HepG2 (cell line): ENCODE results near the gene IL36B. TPM values are rescaled to one million over a fixed set of nuclear protein-coding genes. Genes with fewer than 3 reads are reported as not detected.

ENCODE experiments used
- ATAC-seq: fragments of 200-7000 bp; cut with Tn5 transposase; 3 replicates; pipeline ENCODE4 v1.9.1; 2020; ENCODE audit warnings: mild to moderate bottlenecking, moderate library complexity
- BruUV-seq: library from RNA; stranded (reverse); fragments of 400-500 nt; replicated peaks from 2 replicates; lab custom pipeline; 2021; lab: Mats Ljungman, UMichigan
- CTCF ChIA-PET: fragments of 300-600 bp; formaldehyde crosslinking; extraction: SDS; loops from one replicate; lab custom pipeline; 2021; ENCODE audit warnings: low total read pairs, inconsistent platforms, low intra/inter-chr PET ratio; lab: Yijun Ruan, JAX
- POLR2A ChIA-PET: fragments of 350-600 bp; sonication (Branson Sonifier 250); formaldehyde crosslinking; loops from one replicate; lab custom pipeline; 2020; ENCODE audit warnings: antibody characterized with exemption, inconsistent platforms; lab: Yijun Ruan, JAX
- DNase-seq: peaks from one replicate; pipeline ENCODE4 v3.0.0-alpha.2; 2015; ENCODE audit warnings: low spot score
- FAIRE-seq: peaks from 3 replicates; lab custom pipeline; 2011; peaks lifted over from hg19 to GRCh38; lab: Jason Lieb, UNC
- H2AFZ ChIP-seq: one replicate; pipeline ENCODE4 v1.6.1; 2011; ENCODE audit warnings: low read length, inconsistent platforms
- H3K27ac ChIP-seq: fragments of 300-600 bp; 3 replicates; pipeline ENCODE4 v1.8.0; 2011; ENCODE audit warnings: mixed run types, mild to moderate bottlenecking, mixed read lengths, low read length, inconsistent platforms; ENCODE audit not compliant: insufficient read depth; ENCODE audit errors: extremely low read length
- H3K27me3 ChIP-seq, 2 experiments: fragments of 200-600 bp in 1 of 2; 2 replicates in 1 of 2; 3 replicates in 1 of 2; pipeline versions ENCODE4 v1.6.0 to v1.8.0; 2011; ENCODE audit warnings: low read length in 2 of 2, mild to moderate bottlenecking in 2 of 2, moderate library complexity in 2 of 2, inconsistent platforms in 1 of 2; ENCODE audit not compliant: insufficient read depth in 2 of 2, control insufficient read depth in 1 of 2
- H3K36me3 ChIP-seq, 2 experiments: fragments of 200-600 bp in 1 of 2; replicated peaks in 1 of 2; 2 replicates in 1 of 2; 3 replicates in 1 of 2; pipeline versions ENCODE4 v1.5.1 to v1.8.0; 2011; ENCODE audit warnings: low read length in 2 of 2, inconsistent platforms in 1 of 2; ENCODE audit not compliant: insufficient read depth in 2 of 2, control insufficient read depth in 1 of 2
- H3K4me1 ChIP-seq: 2 replicates; pipeline ENCODE4 v1.5.1; 2012; ENCODE audit warnings: low read length, inconsistent platforms; ENCODE audit not compliant: insufficient read depth
- H3K4me2 ChIP-seq: 2 replicates; pipeline ENCODE4 v1.6.0; 2011; ENCODE audit warnings: low read depth, low read length, inconsistent platforms
- H3K4me3 ChIP-seq, 3 experiments: fragments of 200-600 bp in 1 of 3; sonication (generic), shearing (Covaris generic) in 1 of 3; replicated peaks in 1 of 3; 2 replicates each; pipeline ENCODE4 v1.5.1; 2011 to 2016; ENCODE audit warnings: low read length in 3 of 3, inconsistent platforms in 2 of 3, low read depth in 2 of 3, mild to moderate bottlenecking in 2 of 3, control low read depth in 1 of 3, mixed read lengths in 1 of 3; ENCODE audit not compliant: insufficient read depth in 1 of 3
- H3K79me2 ChIP-seq: one replicate; pipeline ENCODE4 v1.6.1; 2011; ENCODE audit warnings: low read length, inconsistent platforms; ENCODE audit not compliant: insufficient read depth
- H3K9ac ChIP-seq: 2 replicates; pipeline ENCODE4 v1.6.0; 2011; ENCODE audit warnings: mild to moderate bottlenecking, low read depth, low read length, inconsistent platforms; ENCODE audit not compliant: insufficient read depth
- H3K9me3 ChIP-seq: 2 replicates; pipeline ENCODE4 v1.5.1; 2012; ENCODE audit warnings: mild to moderate bottlenecking, low read length
- H4K20me1 ChIP-seq: 2 replicates; pipeline ENCODE4 v1.6.0; 2011; ENCODE audit warnings: inconsistent platforms, mild to moderate bottlenecking, low read length, moderate library complexity; ENCODE audit not compliant: insufficient read depth
- ATF2 ChIP-seq: sonication (generic); formaldehyde crosslinking; IDR thresholded peaks from 2 replicates; pipeline ENCODE4 v1.4.0; 2020; ENCODE audit warnings: missing genetic modification reagents
- BATF2 ChIP-seq: sonication (generic); formaldehyde crosslinking; IDR thresholded peaks from 2 replicates; pipeline ENCODE4 v1.8.0; 2022; ENCODE audit warnings: mild to moderate bottlenecking, missing genetic modification reagents, moderate library complexity
- BCL6 ChIP-seq: IDR thresholded peaks from 2 replicates; pipeline ENCODE4 v1.6.1; 2016; ENCODE audit warnings: missing genetic modification reagents, missing compliant biosample characterization
- FLYWCH1 ChIP-seq: sonication (generic); formaldehyde crosslinking; IDR thresholded peaks from 2 replicates; pipeline ENCODE4 v1.8.1; 2023; ENCODE audit warnings: mild to moderate bottlenecking, missing genetic modification reagents
- HNF4G ChIP-seq, 2 experiments: sonication (generic) in 1 of 2; formaldehyde crosslinking in 1 of 2; IDR thresholded peaks; 2 replicates each; pipeline versions ENCODE4 v1.4.0 to v1.6.1; 2011 to 2020; ENCODE audit warnings: borderline replicate concordance in 2 of 2, low read depth in 2 of 2, mild to moderate bottlenecking in 2 of 2, low read length in 1 of 2, missing genetic modification reagents in 1 of 2, moderate library complexity in 1 of 2
- HNRNPH1 ChIP-seq: fragments of 200-400 bp; formaldehyde crosslinking; optimal IDR thresholded peaks from 2 replicates; pipeline ENCODE3; 2017; ENCODE audit warnings: mild to moderate bottlenecking, low read depth, low read length
- HNRNPLL ChIP-seq: fragments of 200-400 bp; formaldehyde crosslinking; IDR thresholded peaks from 2 replicates; pipeline ENCODE4 v1.6.1; 2017; ENCODE audit warnings: mild to moderate bottlenecking, low read depth, low read length; ENCODE audit not compliant: poor library complexity, severe bottlenecking
- HOXA9 ChIP-seq: sonication (generic); formaldehyde crosslinking; IDR thresholded peaks from 2 replicates; pipeline ENCODE4 v1.8.1; 2022; ENCODE audit warnings: missing genetic modification reagents, mild to moderate bottlenecking, moderate library complexity, borderline replicate concordance
- RBM39 ChIP-seq: fragments of 200-400 bp; formaldehyde crosslinking; IDR thresholded peaks from one replicate; pipeline ENCODE4 v1.6.1; 2018; ENCODE audit warnings: antibody characterized with exemption, mild to moderate bottlenecking, low read depth, low read length; ENCODE audit not compliant: poor library complexity, severe bottlenecking
- SKI ChIP-seq: fragments of 450-650 bp; IDR thresholded peaks from one replicate; pipeline ENCODE4 v1.6.1; 2018; ENCODE audit warnings: mild to moderate bottlenecking; ENCODE audit not compliant: partially characterized antibody
- SP4 ChIP-seq: sonication (generic); formaldehyde crosslinking; IDR thresholded peaks from 2 replicates; pipeline ENCODE4 v1.8.1; 2023; ENCODE audit warnings: mild to moderate bottlenecking, missing genetic modification reagents
- ZHX1 ChIP-seq: sonication (generic); formaldehyde crosslinking; IDR thresholded peaks from 2 replicates; pipeline ENCODE4 v1.8.1; 2022; ENCODE audit warnings: low read depth, mild to moderate bottlenecking, missing genetic modification reagents
- ZNF160 ChIP-seq: sonication (generic); formaldehyde crosslinking; IDR thresholded peaks from 2 replicates; pipeline ENCODE4 v1.8.0; 2022; ENCODE audit warnings: mild to moderate bottlenecking, inconsistent platforms, missing genetic modification reagents
- ZNF274 ChIP-seq: sonication (generic); formaldehyde crosslinking; IDR thresholded peaks from 2 replicates; pipeline ENCODE4 v1.5.1; 2020; ENCODE audit warnings: mild to moderate bottlenecking, missing genetic modification reagents
- WGBS: methylation state at CpG from one replicate; pipeline ENCODE4 v1.1.6; 2017; ENCODE audit warnings: low lambda C conversion rate; 5-methylcytosine and 5-hydroxymethylcytosine counted together
- in situ Hi-C: cut with HindIII; loops from 2 replicates; pipeline ENCODE4 v1.10.0; 2017; ENCODE audit warnings: low pct_unique_long_range_greater_than_20kb; ENCODE audit not compliant: extremely low pct_ligation_motif_present
- intact Hi-C: fragments of 100-400 bp; cut with micrococcal nuclease; formaldehyde crosslinking; loops from one replicate; pipeline ENCODE4 v1.10.0; 2022; ENCODE audit not compliant: unreplicated experiment
- polyA plus RNA-seq, 8 experiments: library from polyadenylated mRNA; depleted of rRNA in 3 of 8; stranded (reverse) in 7 of 8; unstranded in 1 of 8; fragments of >200 nt; fragmentation: Illumina TruSeq in 4 of 8; extraction: Trizol in 4 of 8; gene quantifications; 2 replicates each; pipeline versions ENCODE4 v1.2.1 to v1.2.3, GENCODE V29; 2011 to 2016; ENCODE audit warnings: low read depth in 4 of 8, missing spikeins in 1 of 8, mixed read lengths in 1 of 8; ENCODE audit not compliant: insufficient read depth in 1 of 8
- total RNA-seq, 5 experiments: library from RNA; depleted of rRNA; stranded (reverse); fragments of >200 nt; fragmentation: Illumina TruSeq; extraction: Trizol; gene quantifications; 2 replicates each; pipeline ENCODE4 v1.2.3, GENCODE V29; 2016; ENCODE audit warnings: low read depth in 1 of 5

The IL36B gene
- total and polyA plus RNA-seq, 2 of the 13 experiments (the other 11 are each of a cell fraction or from before 2014, with no cell fraction given): not detected

- POLR2A ChIA-PET: no interaction called here
- intact Hi-C loops: no loop called here
- no TSS peak for BruUV-seq
- peak; percentile 32 for FAIRE-seq
- CTCF ChIA-PET: no interaction called here
- in situ Hi-C loops: no loop called here
- no peaks in the 10 kb centered on the region for H3K36me3 ChIP-seq
- no peaks in the 10 kb centered on the region for H4K20me1 ChIP-seq
- H3K9ac ChIP-seq: no peak overlapping the region
- H3K4me3 ChIP-seq: no peak overlapping the region
- no peaks in the 10 kb centered on the region for H3K79me2 ChIP-seq
- no peak for ATAC-seq
- H3K9me3 ChIP-seq: no peaks in the 10 kb centered on the region
- no peaks in the 10 kb centered on the region for H3K4me1 ChIP-seq
- no peak for TF ChIP-seq HOXA9 (CRISPR knock-in tag)
- TF ChIP-seq HNRNPLL: no peak
- WGBS: 45% methylated on average over 1 of the region's 1 CpG
- DNase-seq: no peak
- peaks cover 0 to 5% of the 10 kb centered on the region in 2 experiments; a peak in 3 of 5 replicates for H3K27me3 ChIP-seq
- no peak overlapping the region for H3K27ac ChIP-seq
- no peak overlapping the region for H3K4me2 ChIP-seq
- H2AFZ ChIP-seq: no peak overlapping the region
These were observed 41.6 kb downstream of the IL36B start for GRCh38 chr2:113011108-113011507.

- no peaks in the 10 kb centered on the region for H3K79me2 ChIP-seq
- no peaks in the 10 kb centered on the region for H4K20me1 ChIP-seq
- FAIRE-seq: no peak
- intact Hi-C loops (no loop called here), in situ Hi-C loops (no loop called here)
- no TSS peak for BruUV-seq
- H3K9ac ChIP-seq: no peak overlapping the region
- no peak overlapping the region for H3K27ac ChIP-seq
- no peak overlapping the region for H3K4me2 ChIP-seq
- H3K4me3 ChIP-seq: no peak overlapping the region
- ChIA-PET CTCF (no interaction called here), POLR2A (no interaction called here)
- H3K4me1 ChIP-seq: no peaks in the 10 kb centered on the region
- H3K9me3 ChIP-seq: no peaks in the 10 kb centered on the region
- ATAC-seq: no peak
- no peak for DNase-seq
- H3K36me3 ChIP-seq: no peaks in the 10 kb centered on the region
- peaks cover 1 to 9% of the 10 kb centered on the region in 2 experiments; a peak in 4 of 5 replicates for H3K27me3 ChIP-seq
- H2AFZ ChIP-seq: no peak overlapping the region
- 0% methylated on average over 2 of the region's 2 CpGs for WGBS
- TF ChIP-seq ZNF160 (CRISPR knock-in tag): no peak
- TF ChIP-seq HNF4G (IDR thresholded peaks at IDR 0.05; ENCODE audit: borderline replicate concordance, low read depth, low read length): no peak
- TF ChIP-seq HNF4G (CRISPR knock-in tag; IDR thresholded peaks at IDR 0.05; ENCODE audit: borderline replicate concordance, low read depth): no peak
- TF ChIP-seq ZHX1 (CRISPR knock-in tag): no peak
- no peak for TF ChIP-seq ZNF274 (CRISPR knock-in tag)
- TF ChIP-seq SKI: no peak
- TF ChIP-seq FLYWCH1: no peak
- TF ChIP-seq SP4 (CRISPR knock-in tag): no peak
- TF ChIP-seq BCL6 (CRISPR knock-in tag): no peak
- TF ChIP-seq BATF2 (CRISPR knock-in tag): no peak
- TF ChIP-seq ATF2 (CRISPR knock-in tag): no peak
- TF ChIP-seq HNRNPH1: no peak
- no peak for TF ChIP-seq RBM39
These were observed 42.6 kb downstream of the IL36B start for GRCh38 chr2:113010088-113010487.
